HG03139 (cell line): ENCODE results near the gene COMTD1.
"Not testable (repeated sequence)": the region's sequence is repeated elsewhere in the genome, so short reads cannot be mapped to it uniquely, and the experiment has no call there.

Experiments
- ATAC-seq: cut with Tn5 transposase; IDR thresholded peaks from one replicate; pipeline ENCODE4 v1.9.1; 2021; ENCODE audit not compliant: unreplicated experiment

Gene COMTD1

GRCh38 chr10:75197066-75197465, 38.7 kb downstream of the COMTD1 start:
- no peak for ATAC-seq

GRCh38 chr10:75195035-75195763, 40.6 kb downstream of the COMTD1 start:
- no peak for ATAC-seq

- not testable (repeated sequence) for ATAC-seq
Measured at GRCh38 chr10:75194625-75195024, 41.1 kb downstream of the COMTD1 start.

GRCh38 chr10:75191821-75192568, 43.8 kb downstream of the COMTD1 start:
- ATAC-seq: no peak

- ATAC-seq: no peak
Measured at GRCh38 chr10:75189266-75190096, 46.3 kb downstream of the COMTD1 start.

GRCh38 chr10:75188522-75188921, 47.2 kb downstream of the COMTD1 start:
- not testable (repeated sequence) for ATAC-seq

- ATAC-seq: no peak
Measured at GRCh38 chr10:75187961-75188426, 47.8 kb downstream of the COMTD1 start.

GRCh38 chr10:75186310-75186709, 49.4 kb downstream of the COMTD1 start:
- ATAC-seq: no peak
